HEK293 (cell line): ENCODE results near the gene SEMA3D.

ENCODE experiments used
- GFI1B ChIP-seq: fragments of 450-650 bp; formaldehyde crosslinking; IDR thresholded peaks from 2 replicates; pipeline ENCODE4 v1.5.1; 2016; ENCODE audit warnings: missing biosample characterization, missing genetic modification characterization
- HOXA7 ChIP-seq: sonication (generic); formaldehyde crosslinking; IDR thresholded peaks from 2 replicates; pipeline ENCODE4 v1.8.1; 2022; ENCODE audit warnings: missing genetic modification reagents, borderline replicate concordance
- KLF1 ChIP-seq: fragments of 450-650 bp; formaldehyde crosslinking; IDR thresholded peaks from 2 replicates; pipeline ENCODE4 v1.5.1; 2016; ENCODE audit warnings: missing biosample characterization, missing genetic modification characterization
- OSR2 ChIP-seq: fragments of 450-650 bp; formaldehyde crosslinking; IDR thresholded peaks from 2 replicates; pipeline ENCODE4 v1.5.1; 2016; ENCODE audit warnings: missing biosample characterization, missing genetic modification characterization
- SCRT2 ChIP-seq: fragments of 450-650 bp; formaldehyde crosslinking; IDR thresholded peaks from 2 replicates; pipeline ENCODE4 v1.5.1; 2016; ENCODE audit warnings: missing biosample characterization, missing genetic modification characterization
- TCF7L2 ChIP-seq: IDR thresholded peaks from 2 replicates; pipeline ENCODE4 v1.6.1; 2011; ENCODE audit warnings: low read depth, mild to moderate bottlenecking, inconsistent platforms, low read length, moderate library complexity, borderline replicate concordance
- TRIM28 ChIP-seq: IDR thresholded peaks from 2 replicates; pipeline ENCODE4 v1.6.1; 2011; ENCODE audit warnings: low read length, control low read depth, borderline replicate concordance
- ZEB2 ChIP-seq: fragments of 450-650 bp; formaldehyde crosslinking; IDR thresholded peaks from 2 replicates; pipeline ENCODE4 v1.5.1; 2016; ENCODE audit warnings: missing biosample characterization, missing genetic modification characterization
- ZNF10 ChIP-seq: fragments of 450-650 bp; formaldehyde crosslinking; IDR thresholded peaks from 2 replicates; pipeline ENCODE4 v1.5.1; 2017; ENCODE audit warnings: missing biosample characterization, missing genetic modification characterization
- ZNF146 ChIP-seq: fragments of 450-650 bp; formaldehyde crosslinking; IDR thresholded peaks from 2 replicates; pipeline ENCODE4 v1.5.1; 2016; ENCODE audit warnings: missing biosample characterization, missing genetic modification characterization
- ZNF157 ChIP-seq: fragments of 450-650 bp; formaldehyde crosslinking; IDR thresholded peaks from 2 replicates; pipeline ENCODE4 v1.5.1; 2016; ENCODE audit warnings: missing biosample characterization, missing genetic modification characterization
- ZNF23 ChIP-seq: fragments of 450-650 bp; formaldehyde crosslinking; IDR thresholded peaks from 2 replicates; pipeline ENCODE4 v1.5.1; 2016; ENCODE audit warnings: missing biosample characterization, missing genetic modification characterization, borderline replicate concordance
- ZNF324 ChIP-seq: fragments of 450-650 bp; formaldehyde crosslinking; IDR thresholded peaks from 2 replicates; pipeline ENCODE4 v1.5.1; 2016; ENCODE audit warnings: missing biosample characterization, missing genetic modification characterization
- ZNF354C ChIP-seq: fragments of 450-650 bp; formaldehyde crosslinking; IDR thresholded peaks from 2 replicates; pipeline ENCODE4 v1.5.1; 2016; ENCODE audit warnings: missing biosample characterization, missing genetic modification characterization, low read depth, borderline replicate concordance
- ZNF366 ChIP-seq: fragments of 450-650 bp; formaldehyde crosslinking; conservative IDR thresholded peaks from 2 replicates; pipeline ENCODE4 v1.5.1; 2016; ENCODE audit warnings: missing biosample characterization, missing genetic modification characterization
- ZNF37A ChIP-seq: fragments of 450-650 bp; IDR thresholded peaks from 2 replicates; pipeline ENCODE4 v1.5.1; 2018; ENCODE audit warnings: missing biosample characterization, missing genetic modification characterization
- ZNF394 ChIP-seq: fragments of 450-650 bp; formaldehyde crosslinking; IDR thresholded peaks from 2 replicates; pipeline ENCODE4 v1.5.1; 2016; ENCODE audit warnings: missing biosample characterization, missing genetic modification characterization, mild to moderate bottlenecking, moderate library complexity, borderline replicate concordance
- ZNF513 ChIP-seq: fragments of 450-650 bp; IDR thresholded peaks from 2 replicates; pipeline ENCODE4 v1.5.1; 2018; ENCODE audit warnings: missing biosample characterization, missing genetic modification characterization
- ZNF518A ChIP-seq: fragments of 450-650 bp; formaldehyde crosslinking; conservative IDR thresholded peaks from 2 replicates; pipeline ENCODE4 v1.5.1; 2016; ENCODE audit warnings: low read depth, missing biosample characterization, missing genetic modification characterization
- ZNF670 ChIP-seq: fragments of 450-650 bp; formaldehyde crosslinking; IDR thresholded peaks from 2 replicates; pipeline ENCODE4 v1.5.1; 2016; ENCODE audit warnings: missing biosample characterization, missing genetic modification characterization, low read depth
- ZSCAN30 ChIP-seq: fragments of 450-650 bp; IDR thresholded peaks from 2 replicates; pipeline ENCODE4 v1.5.1; 2018; ENCODE audit warnings: missing biosample characterization, mild to moderate bottlenecking, missing genetic modification characterization, moderate library complexity
- TF ChIP-seq, protein P1 (sequence below): fragments of 450-650 bp; formaldehyde crosslinking; conservative IDR thresholded peaks from 2 replicates; pipeline ENCODE4 v1.5.1; 2016; ENCODE audit warnings: low read depth, missing biosample characterization, missing genetic modification characterization
- TF ChIP-seq, protein P2 (sequence below): fragments of 450-650 bp; formaldehyde crosslinking; IDR thresholded peaks from 2 replicates; pipeline ENCODE4 v1.5.1; 2017; ENCODE audit warnings: missing biosample characterization, missing genetic modification characterization
- TF ChIP-seq, protein P3 (sequence below): fragments of 450-650 bp; formaldehyde crosslinking; IDR thresholded peaks from 2 replicates; pipeline ENCODE4 v1.5.1; 2016; ENCODE audit warnings: missing biosample characterization, missing genetic modification characterization
- TF ChIP-seq, protein P4 (sequence below): fragments of 450-650 bp; formaldehyde crosslinking; IDR thresholded peaks from 2 replicates; pipeline ENCODE4; 2016; ENCODE audit warnings: missing biosample characterization, missing genetic modification characterization
- TF ChIP-seq, protein P5 (sequence below): fragments of 450-650 bp; formaldehyde crosslinking; IDR thresholded peaks from 2 replicates; pipeline ENCODE4 v1.5.1; 2016; ENCODE audit warnings: missing biosample characterization, missing genetic modification characterization

Gene SEMA3D

DNA sequence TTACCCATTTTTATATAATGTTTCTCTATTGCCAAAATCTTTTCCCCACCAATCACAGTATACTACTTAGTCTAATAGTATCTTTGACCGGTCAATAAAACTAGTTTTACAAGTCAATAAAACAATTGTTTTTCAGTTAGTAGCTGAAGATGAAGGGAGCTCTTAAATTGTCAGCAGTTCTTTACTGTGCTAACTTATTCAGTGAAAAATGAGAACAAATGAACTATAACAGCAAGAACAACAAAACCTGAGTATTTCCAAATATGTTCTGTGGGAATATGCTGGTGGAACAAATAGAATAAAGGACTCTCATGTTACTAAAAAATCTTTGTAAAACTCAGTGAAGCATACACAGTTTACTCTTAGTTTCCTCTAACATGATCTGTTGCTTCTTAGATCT lies 134.0 kb downstream of the SEMA3D start (continued):
- TF ChIP-seq ZNF394 (tag by site-specific recombination) (no peak), ZNF146 (tag by site-specific recombination) (no peak), ZSCAN30 (tag by site-specific recombination) (0 out of 2 replicates have a peak, but pooled peaks have one; percentile 53), TCF7L2 (peak; percentile 28; the same call in 1 of the 2 replicates), ZNF366 (tag by site-specific recombination) (no peak), HOXA7 (CRISPR knock-in tag) (no peak), ZNF37A (tag by site-specific recombination) (no peak), ZNF324 (tag by site-specific recombination) (no peak), ZNF157 (no peak), GFI1B (tag by site-specific recombination) (0 out of 2 replicates have a peak, but pooled peaks have one; percentile 53), ZNF518A (tag by site-specific recombination) (no peak), TRIM28 (no peak), ZNF23 (tag by site-specific recombination) (no peak), ZNF354C (no peak), ZEB2 (tag by site-specific recombination) (0 out of 2 replicates have a peak, but pooled peaks have one; percentile 24), ZNF513 (peak; percentile 76), KLF1 (tag by site-specific recombination) (no peak), OSR2 (tag by site-specific recombination) (peak; percentile 77), SCRT2 (tag by site-specific recombination) (peak; percentile 70), ZNF670 (tag by site-specific recombination) (no peak), ZNF10 (no peak)
- TF ChIP-seq, protein P1, sequence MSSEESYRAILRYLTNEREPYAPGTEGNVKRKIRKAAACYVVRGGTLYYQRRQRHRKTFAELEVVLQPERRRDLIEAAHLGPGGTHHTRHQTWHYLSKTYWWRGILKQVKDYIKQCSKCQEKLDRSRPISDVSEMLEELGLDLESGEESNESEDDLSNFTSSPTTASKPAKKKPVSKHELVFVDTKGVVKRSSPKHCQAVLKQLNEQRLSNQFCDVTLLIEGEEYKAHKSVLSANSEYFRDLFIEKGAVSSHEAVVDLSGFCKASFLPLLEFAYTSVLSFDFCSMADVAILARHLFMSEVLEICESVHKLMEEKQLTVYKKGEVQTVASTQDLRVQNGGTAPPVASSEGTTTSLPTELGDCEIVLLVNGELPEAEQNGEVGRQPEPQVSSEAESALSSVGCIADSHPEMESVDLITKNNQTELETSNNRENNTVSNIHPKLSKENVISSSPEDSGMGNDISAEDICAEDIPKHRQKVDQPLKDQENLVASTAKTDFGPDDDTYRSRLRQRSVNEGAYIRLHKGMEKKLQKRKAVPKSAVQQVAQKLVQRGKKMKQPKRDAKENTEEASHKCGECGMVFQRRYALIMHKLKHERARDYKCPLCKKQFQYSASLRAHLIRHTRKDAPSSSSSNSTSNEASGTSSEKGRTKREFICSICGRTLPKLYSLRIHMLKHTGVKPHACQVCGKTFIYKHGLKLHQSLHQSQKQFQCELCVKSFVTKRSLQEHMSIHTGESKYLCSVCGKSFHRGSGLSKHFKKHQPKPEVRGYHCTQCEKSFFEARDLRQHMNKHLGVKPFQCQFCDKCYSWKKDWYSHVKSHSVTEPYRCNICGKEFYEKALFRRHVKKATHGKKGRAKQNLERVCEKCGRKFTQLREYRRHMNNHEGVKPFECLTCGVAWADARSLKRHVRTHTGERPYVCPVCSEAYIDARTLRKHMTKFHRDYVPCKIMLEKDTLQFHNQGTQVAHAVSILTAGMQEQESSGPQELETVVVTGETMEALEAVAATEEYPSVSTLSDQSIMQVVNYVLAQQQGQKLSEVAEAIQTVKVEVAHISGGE (tag by site-specific recombination): no peak
- TF ChIP-seq, protein P2, sequence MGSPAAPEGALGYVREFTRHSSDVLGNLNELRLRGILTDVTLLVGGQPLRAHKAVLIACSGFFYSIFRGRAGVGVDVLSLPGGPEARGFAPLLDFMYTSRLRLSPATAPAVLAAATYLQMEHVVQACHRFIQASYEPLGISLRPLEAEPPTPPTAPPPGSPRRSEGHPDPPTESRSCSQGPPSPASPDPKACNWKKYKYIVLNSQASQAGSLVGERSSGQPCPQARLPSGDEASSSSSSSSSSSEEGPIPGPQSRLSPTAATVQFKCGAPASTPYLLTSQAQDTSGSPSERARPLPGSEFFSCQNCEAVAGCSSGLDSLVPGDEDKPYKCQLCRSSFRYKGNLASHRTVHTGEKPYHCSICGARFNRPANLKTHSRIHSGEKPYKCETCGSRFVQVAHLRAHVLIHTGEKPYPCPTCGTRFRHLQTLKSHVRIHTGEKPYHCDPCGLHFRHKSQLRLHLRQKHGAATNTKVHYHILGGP (tag by site-specific recombination): no peak
- TF ChIP-seq, protein P3, sequence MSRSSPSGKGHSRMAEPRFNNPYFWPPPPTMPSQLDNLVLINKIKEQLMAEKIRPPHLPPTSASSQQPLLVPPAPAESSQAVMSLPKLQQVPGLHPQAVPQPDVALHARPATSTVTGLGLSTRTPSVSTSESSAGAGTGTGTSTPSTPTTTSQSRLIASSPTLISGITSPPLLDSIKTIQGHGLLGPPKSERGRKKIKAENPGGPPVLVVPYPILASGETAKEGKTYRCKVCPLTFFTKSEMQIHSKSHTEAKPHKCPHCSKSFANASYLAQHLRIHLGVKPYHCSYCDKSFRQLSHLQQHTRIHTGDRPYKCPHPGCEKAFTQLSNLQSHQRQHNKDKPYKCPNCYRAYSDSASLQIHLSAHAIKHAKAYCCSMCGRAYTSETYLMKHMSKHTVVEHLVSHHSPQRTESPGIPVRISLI (tag by site-specific recombination): no peak
- TF ChIP-seq, protein P4, sequence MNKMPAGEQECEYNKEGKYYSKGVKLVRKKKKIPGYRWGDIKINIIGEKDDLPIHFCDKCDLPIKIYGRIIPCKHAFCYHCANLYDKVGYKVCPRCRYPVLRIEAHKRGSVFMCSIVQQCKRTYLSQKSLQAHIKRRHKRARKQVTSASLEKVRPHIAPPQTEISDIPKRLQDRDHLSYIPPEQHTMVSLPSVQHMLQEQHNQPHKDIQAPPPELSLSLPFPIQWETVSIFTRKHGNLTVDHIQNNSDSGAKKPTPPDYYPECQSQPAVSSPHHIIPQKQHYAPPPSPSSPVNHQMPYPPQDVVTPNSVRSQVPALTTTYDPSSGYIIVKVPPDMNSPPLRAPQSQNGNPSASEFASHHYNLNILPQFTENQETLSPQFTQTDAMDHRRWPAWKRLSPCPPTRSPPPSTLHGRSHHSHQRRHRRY (tag by site-specific recombination): no peak
- TF ChIP-seq, protein P5, sequence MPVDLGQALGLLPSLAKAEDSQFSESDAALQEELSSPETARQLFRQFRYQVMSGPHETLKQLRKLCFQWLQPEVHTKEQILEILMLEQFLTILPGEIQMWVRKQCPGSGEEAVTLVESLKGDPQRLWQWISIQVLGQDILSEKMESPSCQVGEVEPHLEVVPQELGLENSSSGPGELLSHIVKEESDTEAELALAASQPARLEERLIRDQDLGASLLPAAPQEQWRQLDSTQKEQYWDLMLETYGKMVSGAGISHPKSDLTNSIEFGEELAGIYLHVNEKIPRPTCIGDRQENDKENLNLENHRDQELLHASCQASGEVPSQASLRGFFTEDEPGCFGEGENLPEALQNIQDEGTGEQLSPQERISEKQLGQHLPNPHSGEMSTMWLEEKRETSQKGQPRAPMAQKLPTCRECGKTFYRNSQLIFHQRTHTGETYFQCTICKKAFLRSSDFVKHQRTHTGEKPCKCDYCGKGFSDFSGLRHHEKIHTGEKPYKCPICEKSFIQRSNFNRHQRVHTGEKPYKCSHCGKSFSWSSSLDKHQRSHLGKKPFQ (tag by site-specific recombination): peak; percentile 70
- TF ChIP-seq, all 188 proteins: peak for 17
